ENCODE data around the gene NTMT1.
A peak's percentile ranks its signal among the peaks of the same experiment; 100 is the strongest.

Gene NTMT1

GRCh38 chr9:129626079-129626624 is at the start of gene NTMT1:
TSS of gene NTMT1 (plus strand) at chr9:129626163. CDS start at chr9:129632704, 6,541 bp downstream.
- Histone ChIP-seq H3K9ac (ENCODE audit: low read length) (peak within 1 kb of the TSS; percentile 94), H4K20me1 (ENCODE audit: insufficient read depth, low read length) (peaks cover 48% of the 10 kb centered on the region), H3K79me2 (ENCODE audit: low read length) (peaks cover 52% of the 10 kb centered on the region), H3K4me3 (ENCODE audit: low read length) (peak within 1 kb of the TSS; percentile 96), H3K27me3 (ENCODE audit: low read depth, low read length) (no peaks in the 10 kb centered on the region), H3K27ac (ENCODE audit: low read length) (peak within 1 kb of the TSS; percentile 62), H2AFZ (ENCODE audit: low read depth, low read length) (peak within 1 kb of the TSS; percentile 83), H3K4me1 (ENCODE audit: low read length) (peaks cover 29% of the 10 kb centered on the region), H3K4me2 (ENCODE audit: low read length) (peak within 1 kb of the TSS; percentile 100), H3K36me3 (replicated peaks; ENCODE audit: low read depth, low read length) (peaks cover 16% of the 10 kb centered on the region), H3K9me3 (ENCODE audit: insufficient read depth, low read length) (no peaks in the 10 kb centered on the region)
- TF ChIP-seq CTCF (IDR thresholded peaks at IDR 0.05; ENCODE audit: low read depth, low read length): no peak
- no peak for TF ChIP-seq EZH2phosphoT487 (IDR thresholded peaks at IDR 0.05; ENCODE audit: low read depth)

- no peak overlapping the region for H3K27ac ChIP-seq (ENCODE audit: low read length)
- H2AFZ ChIP-seq (ENCODE audit: low read depth, low read length): no peak overlapping the region
- H3K27me3 ChIP-seq (ENCODE audit: low read depth, low read length): no peaks in the 10 kb centered on the region
- no peak overlapping the region for H3K9ac ChIP-seq (ENCODE audit: low read length)
- H3K4me2 ChIP-seq (ENCODE audit: low read length): no peak overlapping the region
- no peaks in the 10 kb centered on the region for H4K20me1 ChIP-seq (ENCODE audit: insufficient read depth, low read length)
- no peaks in the 10 kb centered on the region for H3K9me3 ChIP-seq (ENCODE audit: insufficient read depth, low read length)
- no peaks in the 10 kb centered on the region for H3K79me2 ChIP-seq (ENCODE audit: low read length)
- no peak for TF ChIP-seq CTCF (IDR thresholded peaks at IDR 0.05; ENCODE audit: low read depth, low read length)
- no peak for TF ChIP-seq EZH2phosphoT487 (IDR thresholded peaks at IDR 0.05; ENCODE audit: low read depth)
- no peak overlapping the region for H3K4me3 ChIP-seq (ENCODE audit: low read length)
- no peaks in the 10 kb centered on the region for H3K36me3 ChIP-seq (replicated peaks; ENCODE audit: low read depth, low read length)
- peaks cover 25% of the 10 kb centered on the region for H3K4me1 ChIP-seq (ENCODE audit: low read length)
Measured at GRCh38 chr9:129576546-129577543, 49.1 kb upstream of the NTMT1 start.

- H3K9ac ChIP-seq (ENCODE audit: low read length): no peak overlapping the region
- H3K79me2 ChIP-seq (ENCODE audit: low read length): no peaks in the 10 kb centered on the region
- no peak for TF ChIP-seq CTCF (IDR thresholded peaks at IDR 0.05; ENCODE audit: low read depth, low read length)
- no peak for TF ChIP-seq EZH2phosphoT487 (IDR thresholded peaks at IDR 0.05; ENCODE audit: low read depth)
- H3K4me2 ChIP-seq (ENCODE audit: low read length): no peak overlapping the region; the same call in 1 of the 2 replicates
- no peaks in the 10 kb centered on the region for H3K27me3 ChIP-seq (ENCODE audit: low read depth, low read length)
- peaks cover 46% of the 10 kb centered on the region for H3K4me1 ChIP-seq (ENCODE audit: low read length)
- H3K9me3 ChIP-seq (ENCODE audit: insufficient read depth, low read length): no peaks in the 10 kb centered on the region
- H4K20me1 ChIP-seq (ENCODE audit: insufficient read depth, low read length): no peaks in the 10 kb centered on the region
- no peak overlapping the region for H3K27ac ChIP-seq (ENCODE audit: low read length)
- H3K36me3 ChIP-seq (replicated peaks; ENCODE audit: low read depth, low read length): no peaks in the 10 kb centered on the region
- H2AFZ ChIP-seq (ENCODE audit: low read depth, low read length): no peak overlapping the region
- H3K4me3 ChIP-seq (ENCODE audit: low read length): no peak overlapping the region
Measured at GRCh38 chr9:129579294-129579693, 46.7 kb upstream of the NTMT1 start.
